Glutamatergic neuron (in vitro differentiated cells): ENCODE measurements around the gene HSPA13. TPM values are rescaled to one million over a fixed set of nuclear protein-coding genes. Genes with fewer than 3 reads are reported as not detected.
A peak's percentile ranks its signal among the peaks of the same experiment; 100 is the strongest.

Experiments used
- DNase-seq: peaks from one replicate; pipeline ENCODE4 v3.0.0; 2022
- H3K27ac Mint-ChIP-seq: one replicate; pipeline ENCODE4 v1.8.0; 2020; ENCODE audit warnings: mild to moderate bottlenecking, mixed read lengths, inconsistent platforms; ENCODE audit not compliant: unreplicated experiment
- H3K27me3 Mint-ChIP-seq: one replicate; pipeline ENCODE4 v1.8.0; 2020; ENCODE audit warnings: mild to moderate bottlenecking, moderate library complexity, mixed read lengths, inconsistent platforms; ENCODE audit not compliant: unreplicated experiment
- H3K36me3 Mint-ChIP-seq: one replicate; pipeline ENCODE4 v1.8.0; 2020; ENCODE audit warnings: mild to moderate bottlenecking, mixed read lengths, inconsistent platforms; ENCODE audit not compliant: unreplicated experiment
- H3K4me1 Mint-ChIP-seq: one replicate; pipeline ENCODE4 v1.8.0; 2020; ENCODE audit warnings: mild to moderate bottlenecking, low read depth, mixed read lengths, inconsistent platforms; ENCODE audit not compliant: unreplicated experiment
- H3K4me3 Mint-ChIP-seq: one replicate; pipeline ENCODE4 v1.8.0; 2020; ENCODE audit warnings: mild to moderate bottlenecking, mixed read lengths, inconsistent platforms; ENCODE audit not compliant: unreplicated experiment
- H3K9me3 Mint-ChIP-seq: one replicate; pipeline ENCODE4 v1.8.0; 2020; ENCODE audit warnings: mild to moderate bottlenecking, moderate library complexity, mixed read lengths, inconsistent platforms; ENCODE audit not compliant: unreplicated experiment
- CTCF ChIP-seq: fragments of 200-600 bp; sonication (generic); IDR thresholded peaks from one replicate; pipeline ENCODE4 v1.5.0; 2021; ENCODE audit not compliant: partially characterized antibody, unreplicated experiment
- long read RNA-seq: library from polyadenylated mRNA; unstranded; transcript quantifications from one replicate; pipeline ENCODE4 v2.0.0, GENCODE V29; 2020; ENCODE audit not compliant: unreplicated experiment
- total RNA-seq: library from RNA; stranded (reverse); fragmentation: NEBNext Ultra II Directional; extraction: Animal tissue kit (Norgen Biotek cat#: 25700); gene quantifications from one replicate; pipeline ENCODE4 v1.2.1, GENCODE V29; 2021; ENCODE audit not compliant: unreplicated experiment

Gene HSPA13
- total RNA-seq, result 59.3 TPM
- long read RNA-seq, partial matches to known transcripts, result 1 of 5 reads
- long read RNA-seq, other reads (novel, unspliced or antisense), result 0 of 5 reads

- H3K27me3 Mint-ChIP-seq, result peaks cover 9% of the 10 kb centered on the region
- peaks cover 15% of the 10 kb centered on the region for H3K9me3 Mint-ChIP-seq
- no peaks in the 10 kb centered on the region for H3K36me3 Mint-ChIP-seq
- TF ChIP-seq CTCF, result no peak
- peak; percentile 98 for DNase-seq
- H3K4me1 Mint-ChIP-seq, result peaks cover 18% of the 10 kb centered on the region
- H3K27ac Mint-ChIP-seq, result peak within 1 kb of the TSS; percentile 100
- peak within 1 kb of the TSS; percentile 99 for H3K4me3 Mint-ChIP-seq
Measured at GRCh38 chr21:14382835-14383595, at the start of gene HSPA13. HSPA13 (minus strand) TSS chr21:14383146; CDS start chr21:14383119, 27 bp downstream.

- Mint-ChIP-seq H3K9me3 (peaks cover 15% of the 10 kb centered on the region), H3K27ac (no peak overlapping the region), H3K27me3 (no peaks in the 10 kb centered on the region), H3K4me3 (no peak overlapping the region), H3K4me1 (no peaks in the 10 kb centered on the region), H3K36me3 (peaks cover 13% of the 10 kb centered on the region)
- no peak for DNase-seq
- no peak for TF ChIP-seq CTCF
Measured at GRCh38 chr21:14418920-14419319, 36.0 kb upstream of the HSPA13 start.

GRCh38 chr21:14414932-14415508 lies 32.1 kb upstream of the HSPA13 start:
- Mint-ChIP-seq H3K27ac (no peak overlapping the region), H3K27me3 (no peaks in the 10 kb centered on the region), H3K4me3 (no peak overlapping the region), H3K36me3 (peaks cover 13% of the 10 kb centered on the region), H3K4me1 (no peaks in the 10 kb centered on the region), H3K9me3 (peaks cover 11% of the 10 kb centered on the region)
- no peak for TF ChIP-seq CTCF
- DNase-seq, result no peak

- no peaks in the 10 kb centered on the region for H3K4me1 Mint-ChIP-seq
- H3K9me3 Mint-ChIP-seq, result peaks cover 1% of the 10 kb centered on the region
- H3K36me3 Mint-ChIP-seq, result no peaks in the 10 kb centered on the region
- DNase-seq, result no peak
- H3K27me3 Mint-ChIP-seq, result no peaks in the 10 kb centered on the region
- H3K4me3 Mint-ChIP-seq, result no peak overlapping the region
- TF ChIP-seq CTCF, result no peak
- H3K27ac Mint-ChIP-seq, result no peak overlapping the region
Measured at GRCh38 chr21:14405962-14406361, 23.0 kb upstream of the HSPA13 start.

- Mint-ChIP-seq H3K27me3 (no peaks in the 10 kb centered on the region), H3K36me3 (no peaks in the 10 kb centered on the region), H3K4me3 (no peak overlapping the region), H3K4me1 (no peaks in the 10 kb centered on the region), H3K9me3 (peaks cover 1% of the 10 kb centered on the region), H3K27ac (no peak overlapping the region)
- no peak for TF ChIP-seq CTCF
- no peak for DNase-seq
Measured at GRCh38 chr21:14405225-14405624, 22.3 kb upstream of the HSPA13 start.
